Stimulated activated CD4-positive, alpha-beta T cell treated with anti-CD3 and anti-CD28 coated beads, TNF-alpha, amount 100 ng/mL, for 1 hour (primary cell): Measurements from ENCODE around the gene ARAF.
"Not testable (repeated sequence)": the region's sequence is repeated elsewhere in the genome, so short reads cannot be mapped to it uniquely, and the experiment has no call there.

ENCODE experiments used
- DNase-seq, 3 donors: peaks; one replicate each; pipeline ENCODE4 v3.0.0-alpha.2; 2020; ENCODE audit warnings: low read depth in 3 of 3, low spot score in 1 of 3

The ARAF gene

GRCh38 chrX:47560934-47561658 lies at the start of gene ARAF:
TSS of gene ARAF (plus strand) at chrX:47561205. CDS start at chrX:47562968, 1,763 bp downstream.
- DNase-seq = peak; percentile 76 to 95 (median 89)

GRCh38 chrX:47512383-47512782 lies 48.6 kb upstream of the ARAF start:
- not testable (repeated sequence) for DNase-seq

- not testable (repeated sequence) for DNase-seq
These were observed 47.7 kb upstream of the ARAF start for GRCh38 chrX:47513034-47513965.

GRCh38 chrX:47514533-47515235 lies 46.3 kb upstream of the ARAF start:
- no peak for DNase-seq

GRCh38 chrX:47515941-47516665 lies 44.9 kb upstream of the ARAF start:
- no peak for DNase-seq

- DNase-seq = no peak
These were observed 42.9 kb upstream of the ARAF start for GRCh38 chrX:47518144-47518543.

GRCh38 chrX:47523297-47523696 lies 37.7 kb upstream of the ARAF start:
- peak; percentile 39 to 66 (median 61) for DNase-seq

- DNase-seq = no peak
These were observed 37.3 kb upstream of the ARAF start for GRCh38 chrX:47523713-47524166.

GRCh38 chrX:47529548-47529947 lies 31.5 kb upstream of the ARAF start:
- DNase-seq = no peak

GRCh38 chrX:47530049-47530448 lies 31.0 kb upstream of the ARAF start:
- DNase-seq = no peak

- no peak for DNase-seq
These were observed 21.1 kb upstream of the ARAF start for GRCh38 chrX:47539860-47540259.

GRCh38 chrX:47540754-47541538 lies 20.1 kb upstream of the ARAF start:
- no peak for DNase-seq

- no peak for DNase-seq
These were observed 17.5 kb upstream of the ARAF start for GRCh38 chrX:47543496-47543895.

- DNase-seq = peak; percentile 54 to 62 (median 57)
These were observed 4.9 kb upstream of the ARAF start for GRCh38 chrX:47556045-47556623.

- no peak for DNase-seq
These were observed 2.6 kb upstream of the ARAF start for GRCh38 chrX:47558436-47558835.

GRCh38 chrX:47560179-47560933 lies 649 bp upstream of the ARAF start:
- DNase-seq = no peak

GRCh38 chrX:47561659-47562151 lies 700 bp downstream of the ARAF start:
- no peak for DNase-seq

GRCh38 chrX:47562615-47563243 lies 1.7 kb downstream of the ARAF start:
- DNase-seq = no peak
